Muscle layer of colon (tissue), 2 donors: ENCODE measurements around the gene KRT71.

Experiments used
- H3K27ac ChIP-seq: one replicate; pipeline ENCODE4 v1.7.0; 2013; ENCODE audit warnings: low read depth, mild to moderate bottlenecking, low read length, moderate library complexity
- H3K27me3 ChIP-seq, 2 donors: one replicate each; pipeline ENCODE4 v1.7.0; 2013; ENCODE audit warnings: low read length in 2 of 2, mild to moderate bottlenecking in 2 of 2; ENCODE audit not compliant: insufficient read depth in 2 of 2, control insufficient read depth in 1 of 2
- H3K36me3 ChIP-seq: one replicate; pipeline ENCODE4 v1.7.0; 2013; ENCODE audit warnings: mild to moderate bottlenecking, low read length; ENCODE audit not compliant: insufficient read depth
- H3K4me1 ChIP-seq: one replicate; pipeline ENCODE4 v1.7.0; 2013; ENCODE audit warnings: mild to moderate bottlenecking, low read length; ENCODE audit not compliant: insufficient read depth
- H3K4me3 ChIP-seq, 2 donors: one replicate each; pipeline ENCODE4 v1.7.0; 2013; ENCODE audit warnings: low read length in 2 of 2, low read depth in 1 of 2, mild to moderate bottlenecking in 1 of 2, moderate library complexity in 1 of 2
- H3K9ac ChIP-seq: one replicate; pipeline ENCODE4 v1.7.0; 2013; ENCODE audit warnings: low read length
- H3K9me3 ChIP-seq: one replicate; pipeline ENCODE4 v1.7.0; 2013; ENCODE audit warnings: mild to moderate bottlenecking, low read length
- donor health status: abdominal sarcoma.
- donor health status: Adenocarcinoma of cecum.

Gene KRT71

DNA sequence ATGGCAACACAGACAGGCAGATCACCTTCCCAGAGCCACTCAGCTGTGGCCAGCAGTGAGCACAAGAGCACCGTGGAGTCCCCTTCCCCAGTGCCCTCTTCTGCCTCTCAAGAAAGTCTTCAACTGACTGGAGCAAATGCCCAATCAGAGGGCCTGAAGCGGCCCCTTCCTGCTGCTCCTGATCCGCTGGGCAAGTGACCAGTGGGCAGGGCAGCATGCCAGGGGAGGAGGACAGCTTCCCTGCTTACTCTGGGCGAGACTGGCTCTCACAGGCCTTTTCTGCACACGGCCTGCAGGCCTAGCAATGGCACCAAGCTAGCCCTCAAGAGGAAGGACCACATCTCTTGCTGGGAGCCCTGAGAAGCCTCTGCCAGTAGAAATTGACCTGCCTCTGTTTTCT, 890 bp downstream of the KRT71 start:
- Histone ChIP-seq H3K9me3 (no peaks in the 10 kb centered on the region), H3K4me3 (no peak overlapping the region), H3K27me3 (no peaks in the 10 kb centered on the region), H3K36me3 (no peaks in the 10 kb centered on the region), H3K9ac (no peak overlapping the region), H3K27ac (no peak overlapping the region), H3K4me1 (no peaks in the 10 kb centered on the region)

DNA sequence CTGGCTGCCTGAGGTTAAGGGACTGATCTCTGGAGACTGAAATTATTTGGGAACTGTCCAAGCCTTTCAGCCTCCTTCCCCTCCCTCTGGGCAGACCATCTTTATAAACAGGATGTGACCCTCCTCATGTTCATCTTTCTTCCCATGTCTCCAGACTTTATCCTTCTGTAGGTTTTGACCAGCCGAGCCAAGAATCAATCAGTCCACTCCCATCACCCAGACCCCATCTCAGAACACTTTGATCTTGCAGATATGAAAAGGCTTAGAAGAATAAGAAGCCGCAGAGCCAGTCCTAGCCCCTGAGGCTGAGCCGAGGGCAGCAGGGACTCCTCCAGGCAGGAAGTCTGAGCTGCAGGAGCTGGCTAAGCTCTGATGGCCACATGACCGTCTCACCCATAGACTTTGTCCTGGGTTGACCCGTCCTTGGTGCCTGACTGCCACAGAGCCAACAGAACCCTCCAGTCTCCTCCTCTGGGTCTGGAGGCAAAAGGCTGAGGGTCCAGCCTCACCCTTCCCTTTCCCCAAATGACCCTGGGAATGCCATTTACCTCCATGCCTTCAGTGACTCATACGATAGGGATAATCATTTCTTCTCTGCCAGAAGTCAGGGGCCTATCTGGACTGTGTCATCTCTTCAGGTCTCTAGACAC, 1.6 kb downstream of the KRT71 start:
- Histone ChIP-seq H3K27me3 (no peaks in the 10 kb centered on the region), H3K9ac (no peak overlapping the region), H3K36me3 (no peaks in the 10 kb centered on the region), H3K4me1 (no peaks in the 10 kb centered on the region), H3K9me3 (no peaks in the 10 kb centered on the region), H3K27ac (no peak overlapping the region), H3K4me3 (no peak overlapping the region)

GRCh38 chr12:52546126-52546525, 6.8 kb downstream of the KRT71 start:
- no peaks in the 10 kb centered on the region for H3K9me3 ChIP-seq
- H3K4me1 ChIP-seq: no peaks in the 10 kb centered on the region
- H3K36me3 ChIP-seq: no peaks in the 10 kb centered on the region
- H3K27me3 ChIP-seq: no peaks in the 10 kb centered on the region
- no peak overlapping the region for H3K27ac ChIP-seq
- H3K4me3 ChIP-seq: no peak overlapping the region
- no peak overlapping the region for H3K9ac ChIP-seq

GRCh38 chr12:52543985-52544883, 8.7 kb downstream of the KRT71 start:
- Histone ChIP-seq H3K4me3 (no peak overlapping the region), H3K27ac (no peak overlapping the region), H3K36me3 (no peaks in the 10 kb centered on the region), H3K9ac (no peak overlapping the region), H3K4me1 (peaks cover 4% of the 10 kb centered on the region), H3K9me3 (no peaks in the 10 kb centered on the region), H3K27me3 (no peaks in the 10 kb centered on the region)

DNA sequence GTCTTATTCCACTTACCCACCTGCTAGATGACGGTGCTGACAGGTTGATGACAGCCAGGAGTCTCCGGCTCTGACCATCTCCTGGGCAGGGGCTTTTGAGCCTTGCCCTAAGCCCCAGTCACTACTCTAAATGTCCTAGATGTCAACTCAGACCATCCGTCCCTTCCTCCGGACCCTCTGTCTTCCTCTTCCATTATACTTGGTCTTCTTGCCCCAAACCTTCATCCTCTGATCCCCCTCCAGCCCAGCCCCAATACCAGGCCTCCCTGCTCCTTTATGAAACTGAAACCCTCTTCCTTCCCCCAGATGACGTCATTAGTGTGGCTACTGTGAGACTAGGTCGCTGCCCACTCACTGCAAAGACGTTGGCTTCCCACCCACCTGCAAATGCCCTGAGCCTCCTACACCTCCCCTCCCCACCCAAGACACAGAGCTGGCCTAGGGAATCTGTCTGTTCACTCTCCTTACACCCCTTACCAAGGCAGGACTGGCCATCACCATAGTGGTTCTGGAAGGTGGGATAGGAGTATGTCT, 10.1 kb downstream of the KRT71 start:
- H3K9ac ChIP-seq: no peak overlapping the region
- H3K27me3 ChIP-seq: no peaks in the 10 kb centered on the region
- no peak overlapping the region for H3K27ac ChIP-seq
- H3K4me3 ChIP-seq: no peak overlapping the region
- H3K4me1 ChIP-seq: peaks cover 13% of the 10 kb centered on the region
- H3K36me3 ChIP-seq: no peaks in the 10 kb centered on the region
- H3K9me3 ChIP-seq: no peaks in the 10 kb centered on the region

DNA sequence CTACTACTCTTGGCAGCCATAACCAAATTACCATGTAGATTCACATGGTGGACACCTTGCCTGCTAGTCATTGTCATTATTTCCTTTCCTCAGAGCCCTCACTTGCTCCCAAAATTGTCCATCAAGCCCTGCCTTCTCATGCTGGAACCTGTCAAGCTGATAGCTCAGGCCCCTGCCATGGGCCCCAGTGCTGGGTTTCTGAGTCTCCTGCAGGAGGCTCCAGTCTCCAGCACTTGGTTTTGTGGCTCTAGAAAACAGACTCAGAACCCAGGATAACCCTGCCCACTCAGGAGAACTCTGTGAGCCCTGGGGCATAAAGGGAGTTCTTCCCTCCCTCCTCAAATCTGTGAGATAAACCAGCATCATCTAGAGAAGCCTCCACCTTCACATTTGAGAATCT, 10.8 kb downstream of the KRT71 start:
- Histone ChIP-seq H3K36me3 (no peaks in the 10 kb centered on the region), H3K9me3 (no peaks in the 10 kb centered on the region), H3K9ac (no peak overlapping the region), H3K27ac (no peak overlapping the region), H3K4me1 (peaks cover 13% of the 10 kb centered on the region), H3K27me3 (no peaks in the 10 kb centered on the region), H3K4me3 (no peak overlapping the region)

DNA sequence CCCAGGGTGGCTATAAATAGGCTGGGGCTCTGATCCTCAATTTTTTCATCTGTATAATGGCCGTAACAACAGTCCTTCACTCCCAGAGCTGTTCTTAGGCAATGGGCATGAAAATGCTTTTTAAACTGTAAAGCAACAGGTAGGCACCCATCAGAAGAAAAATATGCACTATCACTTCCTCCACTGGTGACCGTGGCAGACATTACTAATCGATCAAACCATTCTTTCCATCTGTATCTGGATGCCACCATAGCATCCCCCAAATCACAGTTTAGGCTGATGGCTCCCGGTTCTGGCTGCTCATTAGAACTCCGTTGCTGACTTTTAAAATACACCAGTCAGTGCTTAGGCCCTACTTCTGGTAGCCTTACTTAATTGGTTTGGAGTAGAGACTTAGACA, 11.2 kb downstream of the KRT71 start:
- Histone ChIP-seq H3K27me3 (no peaks in the 10 kb centered on the region), H3K9ac (no peak overlapping the region), H3K9me3 (no peaks in the 10 kb centered on the region), H3K27ac (no peak overlapping the region), H3K4me3 (no peak overlapping the region), H3K36me3 (no peaks in the 10 kb centered on the region), H3K4me1 (peaks cover 13% of the 10 kb centered on the region)

GRCh38 chr12:52540531-52540930, 12.4 kb downstream of the KRT71 start:
- no peak overlapping the region for H3K9ac ChIP-seq
- no peak overlapping the region for H3K4me3 ChIP-seq
- H3K36me3 ChIP-seq: no peaks in the 10 kb centered on the region
- peaks cover 13% of the 10 kb centered on the region for H3K4me1 ChIP-seq
- no peak overlapping the region for H3K27ac ChIP-seq
- H3K9me3 ChIP-seq: no peaks in the 10 kb centered on the region
- no peaks in the 10 kb centered on the region for H3K27me3 ChIP-seq

DNA sequence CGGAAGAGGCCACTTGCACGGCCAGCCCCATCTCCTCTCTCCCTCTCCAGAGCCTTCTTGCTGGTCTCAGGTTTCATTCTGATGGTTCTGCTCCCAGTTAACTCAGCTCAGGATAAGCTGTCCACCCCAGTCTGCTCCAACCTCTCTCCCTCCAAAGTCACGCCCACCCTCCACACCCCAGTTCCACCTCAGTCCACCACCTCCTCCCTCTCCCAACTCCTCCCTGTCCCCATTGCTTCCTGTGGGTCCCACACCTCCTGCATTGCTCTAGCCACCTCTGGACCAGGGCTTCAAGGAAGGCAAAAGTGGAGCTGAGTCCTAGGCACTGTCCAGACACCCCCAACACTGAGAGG, 13.1 kb downstream of the KRT71 start:
- peaks cover 13% of the 10 kb centered on the region for H3K4me1 ChIP-seq
- H3K27ac ChIP-seq: no peak overlapping the region
- H3K27me3 ChIP-seq: no peaks in the 10 kb centered on the region
- H3K36me3 ChIP-seq: no peaks in the 10 kb centered on the region
- H3K9ac ChIP-seq: no peak overlapping the region
- no peaks in the 10 kb centered on the region for H3K9me3 ChIP-seq
- H3K4me3 ChIP-seq: no peak overlapping the region

GRCh38 chr12:52539083-52539820, 13.7 kb downstream of the KRT71 start:
- H3K9me3 ChIP-seq: no peaks in the 10 kb centered on the region

DNA sequence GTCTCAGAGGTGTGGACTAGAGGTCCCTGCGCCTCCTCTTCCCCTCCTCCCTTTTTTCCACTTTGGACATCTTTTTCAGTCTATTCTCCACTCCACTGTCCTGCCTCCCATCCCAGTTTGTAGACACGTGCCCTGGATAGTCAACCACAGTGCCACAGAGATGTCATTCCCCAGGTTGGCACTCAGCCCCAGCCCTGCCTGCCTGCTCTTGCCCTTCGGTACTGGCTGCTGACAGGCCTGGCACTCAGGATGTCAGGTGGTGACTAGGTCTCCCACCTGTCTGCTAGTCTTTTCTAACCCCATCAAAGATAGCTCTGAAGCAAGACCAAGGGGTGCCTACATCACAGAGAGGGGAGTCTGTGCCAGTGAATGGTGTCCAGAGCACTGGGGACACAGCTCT, 15.8 kb downstream of the KRT71 start:
- no peak overlapping the region for H3K4me3 ChIP-seq
- no peaks in the 10 kb centered on the region for H3K36me3 ChIP-seq
- H3K9me3 ChIP-seq: no peaks in the 10 kb centered on the region
- no peak overlapping the region for H3K9ac ChIP-seq
- no peak overlapping the region for H3K27ac ChIP-seq
- H3K4me1 ChIP-seq: peaks cover 21% of the 10 kb centered on the region
- H3K27me3 ChIP-seq: no peaks in the 10 kb centered on the region

More at GRCh38 chr12:52539083-52539820, 13.7 kb downstream of the KRT71 start:
- Histone ChIP-seq H3K27me3 (no peaks in the 10 kb centered on the region), H3K9ac (no peak overlapping the region), H3K4me1 (peaks cover 13% of the 10 kb centered on the region), H3K4me3 (no peak overlapping the region), H3K36me3 (no peaks in the 10 kb centered on the region), H3K27ac (no peak overlapping the region)
